GM21447 (cell line): Measurements from ENCODE around the gene ARHGEF7.
"Not testable (repeated sequence)": the region's sequence is repeated elsewhere in the genome, so short reads cannot be mapped to it uniquely, and the experiment has no call there.

Source experiments
- ATAC-seq: cut with Tn5 transposase; IDR thresholded peaks from one replicate; pipeline ENCODE4 v1.9.1; 2021; ENCODE audit not compliant: unreplicated experiment

The ARHGEF7 gene

DNA sequence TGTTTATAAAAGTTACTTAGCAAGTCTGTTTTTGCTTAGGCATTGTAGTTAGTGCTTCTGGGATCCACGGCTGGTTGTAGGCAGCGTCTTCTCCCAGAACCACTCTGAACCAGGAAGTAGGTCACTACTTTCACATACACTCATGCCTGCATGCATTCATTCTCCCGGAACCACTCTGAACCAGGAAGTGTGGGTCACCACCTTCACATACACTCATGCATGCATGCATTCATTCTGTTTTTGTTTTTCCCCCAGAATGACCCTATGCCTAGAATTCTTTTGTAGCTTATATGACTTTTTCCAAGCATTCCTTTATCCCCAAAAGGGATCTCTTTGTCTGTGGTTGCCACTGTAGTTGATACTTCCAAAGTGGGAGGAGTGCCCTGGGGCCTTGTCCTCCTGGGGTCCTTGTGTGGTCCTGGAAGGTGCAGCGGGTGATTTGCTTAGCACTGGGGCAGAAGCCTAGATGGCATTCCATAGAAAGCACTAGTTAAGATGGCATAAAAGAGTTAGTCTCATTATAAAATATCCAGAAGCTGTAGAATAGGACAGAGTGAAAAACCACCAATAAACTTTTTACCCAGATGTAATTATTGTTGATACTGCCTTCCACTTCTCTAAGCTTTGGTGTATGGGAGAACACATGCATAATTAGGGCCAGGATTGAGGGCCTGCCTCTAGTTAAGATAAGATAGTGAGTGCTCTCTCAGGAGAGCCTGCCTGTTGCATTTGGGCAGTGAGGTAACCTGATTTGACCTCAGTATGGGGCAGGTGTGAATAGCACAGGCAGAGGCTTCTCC is 136.7 kb downstream of the ARHGEF7 start:
- no peak for ATAC-seq

DNA sequence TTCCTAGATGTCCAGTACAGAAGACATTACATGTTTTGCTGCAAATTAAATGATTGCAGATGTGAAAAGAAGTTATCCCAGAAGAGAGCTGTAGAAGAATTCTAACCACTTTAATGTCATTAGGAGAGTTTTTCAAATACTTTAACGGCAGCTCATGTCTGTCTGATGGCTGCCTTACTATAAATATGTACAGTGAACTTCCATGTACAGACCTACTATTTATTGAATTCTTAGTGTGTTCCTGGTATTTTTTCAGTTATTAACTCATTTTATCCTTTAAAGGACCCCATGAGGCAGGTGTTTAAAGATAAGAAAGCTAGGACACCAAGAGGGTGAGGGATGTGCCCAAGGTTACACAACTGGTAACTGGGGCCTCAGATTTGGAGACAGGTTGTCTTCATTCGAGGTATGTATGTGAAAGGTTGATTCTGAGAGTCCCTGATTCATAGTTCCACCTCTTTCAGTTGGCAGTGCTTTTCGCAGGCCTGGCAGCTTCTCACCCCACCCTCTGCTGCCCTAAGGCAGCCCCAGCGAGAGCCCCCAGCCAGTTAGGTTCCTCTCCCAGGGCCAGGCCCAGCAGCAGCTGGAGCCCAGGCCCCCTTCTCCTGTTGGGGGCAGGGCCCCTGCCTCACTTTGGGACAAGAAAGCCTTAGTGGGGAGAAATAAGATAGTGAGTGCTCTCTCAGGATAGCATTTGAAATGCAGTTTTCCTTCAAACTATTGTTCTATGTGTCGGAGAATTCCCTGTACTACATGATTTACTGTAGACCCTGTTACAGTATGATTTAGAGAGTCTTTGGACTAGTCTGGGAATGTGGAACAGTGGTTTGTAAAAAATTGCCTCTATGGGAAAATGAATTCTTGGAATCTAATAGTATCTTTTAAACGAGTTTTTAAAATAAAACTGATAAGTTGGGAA is 137.6 kb downstream of the ARHGEF7 start:
- no peak for ATAC-seq

DNA sequence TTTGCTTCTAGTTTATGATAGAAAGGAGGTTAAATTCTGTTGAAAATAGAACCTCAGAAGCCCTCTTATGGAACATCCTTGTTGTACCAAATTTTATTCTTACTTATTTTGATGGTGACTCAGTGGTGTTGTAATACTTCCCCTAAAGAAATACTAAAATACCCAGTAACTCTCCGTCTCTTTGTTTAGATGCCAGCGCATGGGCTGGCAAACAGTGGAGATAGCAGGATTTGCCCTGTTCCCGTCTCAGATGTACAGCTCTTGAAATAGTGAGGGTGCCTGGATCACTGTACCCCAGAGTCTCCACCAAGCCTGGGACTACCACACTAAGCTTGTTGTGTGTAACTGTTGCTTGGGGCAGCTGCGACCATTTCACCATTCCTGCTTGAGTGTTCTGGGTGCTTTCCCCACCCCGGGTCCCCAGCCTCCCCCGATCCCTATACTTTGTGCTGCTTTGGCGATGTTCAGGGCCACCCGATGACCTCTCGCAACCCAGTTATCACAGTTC is 138.3 kb downstream of the ARHGEF7 start:
- ATAC-seq, result no peak

DNA sequence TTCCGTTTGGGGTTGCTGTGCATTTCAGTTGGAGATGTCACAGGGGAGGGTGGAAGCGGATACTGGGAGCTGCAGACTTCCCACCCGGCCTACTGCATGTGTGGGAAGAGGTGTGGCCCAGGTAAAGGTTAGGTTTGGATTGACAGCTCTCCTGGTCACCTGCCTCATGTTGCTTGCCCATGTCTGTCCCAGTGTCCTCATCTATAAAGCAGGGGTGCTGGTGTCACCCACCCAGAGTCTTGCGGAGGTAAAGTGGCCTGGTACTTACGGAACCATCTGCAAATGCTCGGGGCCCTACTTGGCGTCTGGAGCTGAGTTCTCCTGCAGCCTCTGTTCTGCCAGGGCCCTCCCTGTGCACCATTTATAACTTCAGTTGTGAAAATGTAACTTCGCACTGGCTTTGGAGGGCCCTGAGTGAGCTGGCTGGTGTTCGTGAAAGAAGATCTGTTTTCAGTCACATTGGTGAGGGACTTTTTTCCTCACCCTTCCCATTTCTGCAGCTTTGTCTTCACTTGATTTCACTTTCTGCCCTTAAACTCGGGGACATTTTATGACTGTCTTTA is 140.2 kb downstream of the ARHGEF7 start:
- no peak for ATAC-seq

DNA sequence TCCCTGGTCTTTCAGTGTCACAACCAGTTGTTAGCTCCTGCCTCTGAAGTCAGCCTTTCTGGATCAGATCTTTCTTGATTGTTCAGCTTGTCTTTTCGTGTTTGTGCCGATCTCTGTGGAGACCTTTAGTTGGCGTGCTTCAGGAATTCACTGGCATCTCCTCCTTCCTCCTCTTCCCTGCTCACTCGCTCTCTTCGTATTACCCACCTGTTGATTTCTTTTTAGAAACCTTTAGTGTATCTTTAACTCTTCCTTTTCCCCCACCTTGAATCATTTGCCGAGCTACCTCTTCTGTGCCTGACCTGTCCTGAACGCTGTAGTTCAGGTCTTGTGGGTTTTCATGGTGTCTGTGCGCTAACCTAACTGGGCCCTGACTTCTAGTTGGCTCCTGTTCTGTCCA is 141.3 kb downstream of the ARHGEF7 start:
- no peak for ATAC-seq

DNA sequence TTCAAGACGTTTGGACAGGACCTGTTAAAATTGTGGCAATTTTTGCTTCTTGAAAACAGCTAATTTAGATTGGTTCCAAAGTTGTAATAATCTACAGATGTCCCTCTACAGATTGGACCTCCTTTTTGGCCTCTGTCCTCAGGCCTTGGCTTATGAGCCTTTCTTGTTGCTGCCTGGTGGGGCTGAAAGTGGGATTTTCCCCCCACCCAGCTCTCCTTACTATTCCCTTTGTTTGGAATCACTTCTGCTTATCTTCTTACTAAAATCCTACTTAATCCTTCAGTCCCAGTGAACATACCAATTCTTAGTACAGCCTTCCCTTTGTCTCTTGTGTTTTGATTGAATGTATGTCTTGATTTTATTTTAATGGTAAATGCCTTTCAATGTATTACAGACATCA is 141.8 kb downstream of the ARHGEF7 start:
- ATAC-seq, result no peak

DNA sequence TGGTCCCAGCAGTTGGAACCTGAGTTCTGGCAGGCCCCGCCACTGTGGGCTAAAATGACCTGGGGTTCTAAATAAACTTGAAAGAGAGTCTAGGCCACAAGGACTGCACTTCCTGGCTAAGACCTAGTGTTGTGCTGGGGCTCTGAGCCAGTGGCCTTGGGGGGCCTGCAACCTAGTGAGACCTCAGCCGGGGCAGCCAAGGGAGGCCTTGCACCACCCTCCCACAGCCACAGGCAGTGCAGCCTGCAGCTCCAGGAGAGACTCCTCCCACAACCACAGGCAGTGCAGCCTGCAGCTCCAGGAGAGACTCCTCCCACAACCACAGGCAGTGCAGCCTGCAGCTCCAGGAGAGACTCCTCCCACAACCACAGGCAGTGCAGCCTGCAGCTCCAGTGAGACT is 142.8 kb downstream of the ARHGEF7 start:
- not testable (repeated sequence) for ATAC-seq

DNA sequence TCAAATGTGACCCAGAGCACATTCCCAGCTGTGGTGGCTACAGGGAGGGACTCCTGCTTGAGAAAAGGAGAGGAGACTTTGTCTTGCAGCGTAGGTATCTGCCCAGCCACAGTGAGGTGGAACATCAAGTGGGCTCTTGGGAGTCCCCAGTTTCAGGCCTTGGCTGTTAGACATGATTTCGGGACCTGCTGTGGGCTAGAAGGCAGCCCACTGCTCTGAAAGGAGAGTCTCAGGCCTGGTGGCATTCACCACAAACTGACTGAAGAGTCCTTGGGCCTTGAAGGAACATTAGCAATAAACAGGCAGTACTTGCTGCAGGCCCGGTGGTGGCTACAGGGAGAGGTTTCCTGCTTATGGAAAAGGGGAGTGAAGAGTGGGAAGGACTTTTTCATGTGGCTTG is 143.5 kb downstream of the ARHGEF7 start:
- no peak for ATAC-seq

DNA sequence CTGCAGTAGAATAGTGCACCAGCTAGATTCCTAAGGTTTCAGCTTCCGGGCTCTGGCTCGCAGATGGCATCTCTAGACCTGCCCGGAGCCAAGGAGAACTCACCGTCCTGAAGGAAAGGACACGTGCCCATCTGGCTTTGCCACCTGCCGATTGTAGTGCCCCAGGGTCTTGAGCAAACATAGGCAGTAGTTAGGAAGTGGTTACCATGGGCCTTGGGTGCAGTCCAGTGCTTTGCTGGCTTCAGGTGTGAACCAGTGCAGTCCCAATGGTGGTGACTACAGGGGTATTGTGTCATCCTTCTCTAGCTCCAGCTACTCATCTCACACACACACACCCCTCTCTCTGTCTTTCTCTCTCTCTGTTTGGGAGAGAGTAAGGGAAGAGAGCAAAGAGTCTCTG is 143.9 kb downstream of the ARHGEF7 start:
- ATAC-seq, result no peak

DNA sequence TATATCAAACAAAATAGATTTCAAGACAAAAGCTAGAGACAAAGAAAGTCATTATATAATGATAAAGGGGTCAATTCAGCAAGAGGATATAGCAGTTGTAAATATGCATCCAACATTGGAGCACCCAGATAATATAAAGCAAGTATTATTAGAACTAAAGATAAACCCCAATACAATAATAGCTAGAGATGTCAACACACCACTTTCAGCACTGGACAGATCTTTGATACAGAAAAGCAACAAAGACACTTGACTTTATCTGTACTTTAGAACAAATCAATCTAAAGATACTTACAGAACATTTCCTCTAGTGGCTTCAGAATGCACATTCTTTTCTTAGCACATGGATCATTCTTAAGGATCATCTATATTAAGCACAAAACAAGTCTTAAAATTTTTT is 146.2 kb downstream of the ARHGEF7 start:
- ATAC-seq, result no peak

DNA sequence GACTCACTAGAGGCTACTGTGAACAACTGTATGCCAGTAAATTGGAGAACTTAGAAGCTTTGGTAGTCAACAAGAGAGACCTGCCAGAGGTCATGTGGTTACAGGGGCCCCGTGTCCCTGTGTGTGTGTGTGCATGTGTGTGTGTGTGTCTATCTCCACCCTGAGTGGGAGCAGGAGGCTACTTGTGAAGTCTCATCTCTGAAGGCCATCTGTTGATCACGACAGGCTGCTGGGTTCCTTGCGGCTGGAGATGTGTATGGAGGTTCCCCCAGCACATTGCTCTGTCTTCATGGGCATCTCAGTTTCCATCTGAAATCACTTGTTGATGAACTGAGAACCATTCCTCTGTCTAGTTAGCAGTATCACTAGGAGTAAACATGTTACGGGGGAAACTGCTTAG is 147.2 kb downstream of the ARHGEF7 start:
- no peak for ATAC-seq

DNA sequence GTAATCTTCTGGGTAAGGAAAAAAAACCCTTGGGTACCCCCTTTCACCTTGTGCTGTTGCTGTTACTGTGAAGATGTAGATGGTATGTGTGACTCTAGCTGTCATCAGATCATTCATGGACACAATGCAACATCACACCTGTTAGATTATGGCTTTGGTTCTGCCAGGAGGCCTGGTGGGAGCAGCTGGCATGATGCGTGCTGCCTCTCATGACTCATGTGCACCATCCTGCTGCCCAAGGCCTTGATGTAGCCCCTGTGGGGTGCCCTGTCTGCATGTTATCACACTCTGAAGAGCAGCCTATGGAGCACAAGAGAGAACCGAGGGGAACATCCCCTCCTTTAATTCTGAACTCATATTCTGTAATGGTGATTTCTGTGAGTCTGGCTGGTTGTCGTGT is 147.6 kb downstream of the ARHGEF7 start:
- no peak for ATAC-seq

DNA sequence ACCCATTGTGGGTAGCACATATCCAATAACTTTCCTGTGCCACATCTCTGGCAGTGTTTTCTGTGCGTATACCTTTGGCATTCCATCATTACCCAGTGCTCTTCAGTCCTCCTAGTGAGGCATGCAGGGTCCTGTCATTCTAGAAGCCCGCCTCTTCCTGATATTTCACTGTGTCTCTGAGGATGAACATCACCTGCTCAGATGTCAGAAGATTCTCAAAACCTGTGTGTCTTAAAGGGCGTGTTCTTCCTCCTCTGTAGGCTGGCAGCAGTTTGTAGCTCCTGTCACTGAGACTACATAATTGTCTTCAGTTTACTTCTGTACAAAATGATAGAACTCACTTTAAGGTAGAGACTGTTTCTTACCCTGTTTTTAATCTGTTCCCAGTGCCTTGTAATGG is 148.5 kb downstream of the ARHGEF7 start:
- ATAC-seq, result no peak

DNA sequence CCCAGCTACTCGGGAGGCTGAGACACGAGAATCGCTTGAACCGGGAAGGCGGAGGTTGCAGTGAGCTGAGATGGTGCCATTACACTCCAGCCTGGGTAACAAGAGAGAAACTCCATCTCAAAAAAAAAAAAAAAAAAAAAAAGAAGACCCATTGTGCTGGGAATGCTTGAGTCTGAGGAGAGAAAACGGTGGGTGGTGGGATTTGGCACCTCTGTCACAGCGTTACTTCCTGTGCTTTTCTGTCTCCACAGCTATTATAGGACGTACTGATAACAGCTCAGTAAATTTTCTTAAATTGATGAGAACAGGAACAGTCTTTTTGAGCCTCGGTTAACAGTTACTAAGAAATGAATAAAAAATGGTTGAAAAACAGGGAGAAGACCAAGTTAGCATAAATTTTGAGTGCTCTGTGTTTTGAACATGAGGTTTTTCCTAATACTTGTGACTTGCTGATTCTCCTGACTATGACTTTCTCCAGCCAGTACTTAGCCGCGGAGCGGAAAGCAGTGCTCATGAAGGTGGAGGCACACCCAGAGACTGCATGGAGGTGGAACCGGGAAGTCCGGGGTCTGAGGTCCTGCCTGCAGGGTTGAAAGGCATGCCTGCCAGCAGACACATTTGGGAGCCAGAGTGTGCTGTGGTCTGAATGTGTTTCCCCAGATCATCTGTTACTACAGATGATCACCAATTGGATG is 150.0 kb downstream of the ARHGEF7 start:
- ATAC-seq, result no peak

DNA sequence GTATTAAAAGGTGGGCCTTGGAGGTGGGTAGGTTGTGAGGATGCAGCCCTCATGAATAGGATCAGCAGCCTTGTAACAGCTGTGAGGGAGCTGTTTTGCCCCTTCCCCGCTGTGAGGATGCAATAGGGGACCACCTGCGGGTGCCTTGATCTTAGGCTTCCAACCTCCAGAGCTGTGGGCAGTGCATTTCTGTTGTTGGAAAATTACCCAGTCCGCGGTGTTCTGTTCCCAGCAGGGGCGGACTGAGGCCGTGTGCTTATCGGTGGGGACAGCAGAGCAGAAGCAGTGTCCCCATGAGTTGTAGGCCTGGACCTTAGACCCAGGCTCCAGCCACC is 150.6 kb downstream of the ARHGEF7 start:
- ATAC-seq, result no peak

DNA sequence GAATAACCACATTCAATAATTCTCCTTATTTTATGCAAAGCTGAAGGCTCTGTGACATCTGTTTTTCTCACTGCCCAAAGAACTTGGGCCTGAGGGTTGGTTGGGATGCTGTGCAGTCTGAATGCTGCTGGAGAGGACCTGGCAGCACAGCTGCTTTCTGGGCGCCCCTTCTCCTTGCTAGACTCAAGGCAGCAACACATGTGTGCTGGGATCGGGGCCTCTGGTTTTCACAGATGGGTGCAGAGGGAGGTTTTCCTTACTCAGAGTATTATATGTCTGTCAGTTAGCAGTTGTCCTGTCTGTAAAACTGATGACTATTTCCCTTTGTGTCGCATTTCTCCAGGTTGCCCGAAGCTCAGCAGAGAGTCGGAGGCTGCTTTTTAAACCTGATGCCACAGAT is 152.1 kb downstream of the ARHGEF7 start:
- no peak for ATAC-seq

DNA sequence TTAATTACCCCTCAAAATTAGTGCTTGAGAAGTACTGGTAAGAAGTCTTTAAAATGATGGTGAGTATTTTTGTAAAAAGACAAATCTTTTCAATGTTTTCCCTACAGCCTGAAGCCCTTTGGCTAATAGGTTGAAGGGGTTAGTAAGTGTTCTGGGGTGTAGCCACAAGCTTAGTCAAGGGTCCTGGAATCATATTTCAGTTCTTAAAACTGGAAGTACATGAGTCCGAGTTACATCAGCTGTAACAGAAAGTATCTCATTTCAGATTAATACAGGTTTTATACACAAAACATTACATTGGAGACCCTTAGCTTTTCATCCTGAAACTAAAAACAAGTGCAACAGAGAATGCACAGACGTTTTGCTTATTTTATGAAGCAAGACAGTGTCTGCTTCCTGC is 152.7 kb downstream of the ARHGEF7 start:
- ATAC-seq, result no peak

DNA sequence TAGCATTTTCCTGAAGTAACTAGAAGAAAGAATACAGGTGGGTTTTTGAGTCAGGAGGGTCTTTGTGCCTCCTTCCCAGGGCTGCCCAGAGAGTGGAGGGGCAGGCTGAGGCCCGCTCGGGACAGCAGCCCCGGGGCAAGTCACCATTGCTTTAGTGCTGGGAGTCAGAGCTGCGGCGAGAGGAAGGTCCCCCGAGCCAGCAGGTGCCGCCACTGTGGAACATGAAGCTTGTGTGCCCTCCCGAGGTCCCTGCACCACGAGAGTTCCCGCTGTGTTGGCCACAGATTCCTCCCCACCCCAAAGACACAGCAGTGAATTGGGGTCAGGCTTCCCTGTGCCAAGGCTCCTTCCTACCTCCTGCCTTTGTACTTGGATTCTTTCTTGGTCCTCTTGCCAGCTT is 154.4 kb downstream of the ARHGEF7 start:
- ATAC-seq, result no peak

DNA sequence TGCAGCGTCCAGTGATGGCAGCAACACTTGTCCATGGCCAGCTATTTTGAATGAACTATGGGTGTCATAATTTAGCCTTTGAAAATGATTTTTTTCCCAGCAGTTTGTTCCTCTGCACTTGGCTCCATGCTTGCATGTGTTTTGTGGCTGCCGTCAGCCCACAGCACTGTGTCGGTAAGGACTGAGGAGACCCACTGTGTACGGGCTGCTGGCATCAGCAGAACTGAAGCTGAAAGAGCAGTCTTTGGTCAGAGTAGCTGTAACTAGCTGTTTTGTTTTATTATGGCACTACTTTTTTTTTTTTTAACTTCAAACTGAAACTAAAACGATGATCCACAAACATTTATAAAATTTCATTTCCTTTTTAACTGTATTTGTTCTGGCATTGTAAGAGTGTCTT is 155.0 kb downstream of the ARHGEF7 start:
- no peak for ATAC-seq

DNA sequence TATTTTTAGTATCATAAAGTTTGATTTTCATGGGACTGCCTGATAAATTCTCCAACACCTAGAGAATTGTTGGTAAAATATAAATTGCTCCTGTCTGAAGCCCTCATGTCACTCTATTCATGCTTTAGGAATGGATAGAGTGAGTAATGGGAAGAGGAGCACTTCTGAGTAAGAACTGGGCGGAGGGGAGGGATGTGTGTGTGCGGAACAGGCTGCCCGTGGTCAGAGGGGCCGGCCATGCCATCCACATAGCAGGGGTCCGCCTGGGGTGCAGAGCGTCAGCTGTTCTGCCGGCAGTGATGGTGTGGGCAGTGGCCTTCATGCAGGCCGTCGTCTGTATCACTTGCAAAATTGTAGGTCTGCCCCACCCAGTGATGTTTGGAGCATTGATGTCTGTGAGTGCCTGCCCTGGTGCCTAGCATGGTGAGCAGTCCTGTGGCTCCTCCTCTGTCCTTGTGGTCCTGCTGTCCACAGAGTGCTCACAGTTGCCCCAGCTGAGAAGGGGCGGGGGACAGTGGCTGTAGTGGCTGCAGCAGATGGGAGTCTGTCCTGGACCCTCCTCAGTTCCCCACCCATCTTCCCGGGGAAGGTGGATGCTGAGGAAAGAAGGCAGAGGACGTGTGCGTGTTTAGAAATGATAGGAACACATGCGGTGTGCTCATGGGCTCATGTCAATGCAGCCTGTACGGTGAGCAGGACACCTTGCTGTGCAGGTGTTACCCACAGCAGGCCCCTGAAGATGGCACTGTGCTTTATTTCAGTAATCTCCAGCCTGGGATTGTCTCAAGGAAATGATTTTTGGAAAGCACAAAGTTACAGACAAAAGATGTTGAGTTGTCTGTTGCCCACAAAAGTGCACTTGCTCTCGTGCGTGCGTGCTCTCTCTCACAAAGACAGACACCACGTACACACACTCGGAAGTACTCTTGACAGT is 155.9 kb downstream of the ARHGEF7 start:
- ATAC-seq, result no peak
